Nucleus accumbens (tissue), 56 donors: Measurements from ENCODE around the gene FAM124B.

Source experiments
- DNase-seq, 56 donors: peaks; one replicate each; lab custom pipeline; 2025; lab: John Stamatoyannopoulos, UW

FAM124B gene

DNA sequence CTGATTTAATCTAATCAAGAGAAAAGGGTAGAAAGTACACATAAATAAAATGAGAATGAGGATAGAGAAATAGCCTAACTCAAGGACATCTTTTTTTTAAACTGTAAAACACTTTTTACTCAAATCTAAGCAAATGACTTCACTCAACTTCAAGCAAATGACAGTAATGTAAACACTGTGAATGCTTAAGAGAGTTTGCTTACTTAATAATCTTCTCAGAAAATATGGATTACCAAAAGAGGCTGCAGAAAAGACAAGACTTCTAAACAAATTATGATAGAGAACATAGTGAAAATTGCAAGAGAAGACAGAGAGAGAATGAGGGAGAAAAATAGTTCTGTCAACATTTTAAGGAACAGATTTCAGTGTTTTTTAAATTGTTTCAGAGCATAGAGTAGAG is 52.5 kb downstream of the FAM124B start:
- DNase-seq: no peak

DNA sequence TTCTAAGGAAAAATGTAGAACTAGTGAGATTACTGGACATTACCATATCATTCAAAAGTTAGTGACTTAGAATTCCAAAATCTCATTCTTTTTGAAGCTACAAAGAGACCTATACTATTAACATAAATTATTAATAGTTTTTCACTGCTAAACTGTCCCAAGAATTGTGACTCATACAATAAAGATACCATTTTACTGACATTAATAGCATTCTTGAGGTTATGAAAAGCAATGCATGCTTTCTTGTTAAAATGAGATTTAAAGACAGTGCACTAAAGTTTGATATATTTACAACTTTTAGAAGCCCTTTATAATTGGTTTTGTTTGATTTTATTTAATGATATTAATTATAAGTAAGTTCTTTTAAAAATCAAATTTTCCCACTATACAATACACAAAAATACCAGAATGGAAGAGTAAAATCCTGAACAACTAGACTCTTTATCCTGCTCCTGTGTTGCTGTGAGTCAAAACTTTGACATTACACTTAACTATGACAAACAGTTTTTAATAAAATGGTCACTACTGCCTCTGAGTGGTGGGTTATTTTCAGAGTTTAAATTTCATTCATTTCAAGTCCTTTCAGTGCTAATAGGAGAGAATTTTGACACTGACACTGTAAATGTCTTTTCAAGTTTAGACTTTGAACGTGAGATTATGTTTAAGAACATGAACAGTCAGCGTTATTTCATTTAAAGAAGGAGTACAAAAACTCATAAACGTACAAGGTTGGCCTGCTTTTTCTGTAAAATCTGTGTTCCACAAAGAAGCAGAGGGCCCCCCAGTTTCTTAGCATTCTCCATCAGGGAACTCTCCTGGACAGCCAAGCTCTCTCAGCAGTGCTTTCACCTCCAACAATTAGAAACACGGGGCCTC is 54.5 kb downstream of the FAM124B start:
- DNase-seq: no peak

DNA sequence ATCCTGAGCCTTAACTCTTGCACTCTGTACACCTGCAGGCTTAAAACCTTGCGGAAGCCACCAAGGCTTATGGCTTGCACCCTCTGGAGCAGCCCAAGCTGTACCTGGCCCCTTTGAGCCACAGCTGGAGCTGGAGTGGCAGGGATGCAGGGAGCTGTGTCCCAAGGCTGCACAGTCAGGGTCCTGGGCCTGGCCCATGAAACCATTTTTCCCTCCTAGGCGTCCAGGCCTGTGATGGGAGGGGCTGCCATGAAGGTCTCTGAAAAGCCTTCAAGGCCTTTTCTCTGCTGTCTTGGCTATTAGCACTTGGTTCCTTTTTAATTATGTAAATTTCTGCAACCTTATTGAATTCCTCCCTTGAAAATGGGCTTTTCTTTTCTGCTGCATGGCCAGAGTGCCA is 56.4 kb downstream of the FAM124B start:
- DNase-seq: no peak

DNA sequence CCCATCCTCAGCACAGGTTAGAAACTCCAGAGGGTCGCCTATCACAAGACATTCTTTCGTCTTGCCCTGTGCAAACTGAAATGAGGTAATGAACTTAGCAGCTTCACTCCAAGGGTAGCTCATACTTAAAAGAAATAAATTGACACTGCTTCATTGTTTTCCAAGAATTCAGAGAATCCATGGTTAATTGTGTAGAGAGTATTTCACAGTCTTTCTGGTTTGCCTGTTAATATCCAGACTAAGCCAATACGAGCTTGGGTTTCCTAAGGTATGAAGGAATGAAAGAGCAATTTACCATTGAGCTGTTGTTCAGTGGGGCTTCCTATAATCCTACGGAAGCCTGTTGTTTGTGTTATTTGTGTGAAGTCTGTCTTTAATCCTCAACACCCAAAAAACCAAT is 58.7 kb downstream of the FAM124B start:
- DNase-seq: no peak

DNA sequence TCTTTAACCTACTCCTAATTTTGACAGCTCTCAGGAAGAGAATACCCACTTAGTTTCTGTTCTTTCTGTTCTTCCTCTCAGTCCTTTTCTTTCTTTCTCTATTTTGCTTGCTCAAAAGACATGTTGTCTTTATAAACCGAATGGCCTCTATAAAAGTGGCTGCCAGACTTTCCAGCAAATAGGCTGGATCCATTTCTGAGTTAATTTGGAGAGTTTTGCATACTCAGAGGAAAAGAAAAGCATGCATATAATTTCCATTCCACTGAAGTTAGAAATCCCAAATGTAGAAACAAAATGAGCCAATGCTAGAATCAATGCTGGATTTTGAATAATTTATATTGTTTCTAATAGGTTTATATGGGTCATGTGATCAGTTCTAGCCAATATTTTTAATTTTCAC is 65.9 kb downstream of the FAM124B start:
- DNase-seq: no peak

DNA sequence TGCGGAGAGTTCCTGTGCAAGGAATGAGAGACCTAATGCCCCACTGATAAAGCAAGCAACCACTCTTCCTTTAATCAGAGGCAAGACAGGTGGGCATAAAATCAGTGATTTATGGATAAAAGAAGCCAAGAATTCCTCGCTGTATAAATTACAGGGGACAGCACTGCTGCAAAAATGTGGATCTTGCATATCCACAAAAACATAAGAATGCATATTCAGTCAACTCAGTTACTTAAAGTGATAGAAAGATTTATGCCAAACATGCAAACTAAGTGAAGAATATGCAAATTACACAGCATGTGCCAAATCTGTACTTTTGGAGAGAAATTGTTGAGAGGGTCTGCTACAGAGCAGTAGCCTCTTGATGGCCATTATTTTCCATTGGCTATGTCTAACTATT is 67.2 kb downstream of the FAM124B start:
- no peak for DNase-seq

DNA sequence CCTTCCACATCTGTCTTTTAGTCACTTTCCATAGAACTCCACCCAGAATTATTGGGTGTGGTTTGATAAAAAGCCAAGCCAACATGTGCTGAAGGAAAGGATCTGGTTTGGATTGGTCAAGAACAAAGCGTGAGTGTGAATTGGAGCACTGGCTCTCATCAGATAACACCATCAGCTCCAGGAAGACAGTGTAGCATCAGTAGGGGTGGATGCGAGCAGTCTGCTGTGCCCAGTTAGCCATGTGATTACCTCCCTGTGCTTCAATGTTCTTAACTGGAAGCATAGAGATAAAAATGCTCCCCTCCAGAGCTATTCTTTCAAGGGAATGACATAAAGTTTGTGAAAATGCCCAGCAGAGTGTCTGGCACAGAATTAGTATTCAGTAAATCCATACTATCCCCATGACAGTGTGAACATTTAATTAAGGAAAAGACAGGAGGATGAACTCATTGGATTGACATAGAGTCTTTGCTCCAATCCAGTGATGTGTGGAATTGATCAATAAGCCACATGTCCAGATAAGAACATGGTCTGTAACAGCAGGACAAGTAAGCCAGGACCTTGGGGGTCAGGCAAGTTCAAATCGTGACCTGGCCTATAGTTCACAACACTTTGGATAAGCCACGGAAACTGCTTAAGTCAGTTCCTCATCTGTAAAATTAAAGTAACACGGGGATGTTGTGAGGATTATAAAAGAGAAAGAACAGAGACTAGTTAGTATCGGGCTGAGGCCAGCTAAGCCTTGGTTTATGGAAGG is 68.0 kb downstream of the FAM124B start:
- no peak for DNase-seq

DNA sequence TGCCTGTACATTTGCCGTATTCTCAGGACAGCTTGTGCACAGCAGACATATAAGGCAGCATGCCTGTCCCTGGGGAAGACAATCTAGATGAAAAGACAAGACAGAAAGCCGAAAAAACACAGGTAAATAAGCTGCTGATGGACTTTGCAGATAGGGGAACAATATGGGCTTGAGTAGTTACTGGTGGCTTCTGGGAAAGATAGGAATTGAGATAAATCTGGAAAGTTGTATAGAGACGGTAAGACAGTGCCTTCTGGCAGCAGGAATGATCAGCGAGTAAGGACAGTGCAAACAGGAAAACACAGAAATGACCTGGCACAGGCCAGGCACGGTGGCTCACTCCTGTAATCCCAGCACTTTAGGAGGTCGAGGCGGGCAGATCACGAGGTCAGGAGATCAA is 70.2 kb downstream of the FAM124B start:
- DNase-seq: no peak

DNA sequence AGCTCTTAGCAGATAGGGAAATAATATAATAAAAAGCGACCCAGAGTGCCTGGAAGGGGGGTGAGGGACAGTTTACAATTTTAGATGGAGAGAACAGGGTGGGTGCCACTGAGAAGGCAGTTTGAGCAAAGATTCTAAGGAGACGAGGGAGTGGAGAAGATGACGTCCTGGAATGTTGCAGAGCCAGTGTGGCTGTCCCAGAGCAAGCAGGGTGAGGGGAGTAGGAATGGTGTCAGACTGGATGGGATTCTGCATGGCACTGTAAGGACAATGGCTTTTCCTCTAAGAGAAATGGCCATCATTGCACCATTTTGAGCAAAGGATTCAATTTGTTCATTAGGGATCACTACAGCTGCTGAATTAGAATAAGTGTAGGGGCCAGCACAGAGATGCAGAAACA is 73.1 kb downstream of the FAM124B start:
- DNase-seq: no peak
